B cell (primary cell): ENCODE results near the gene EMC6. TPM values are rescaled to one million over a fixed set of nuclear protein-coding genes. Genes with fewer than 3 reads are reported as not detected.

Source experiments
- ATAC-seq: fragments of 200-7000 bp; cut with Tn5 transposase; one replicate; pipeline ENCODE4 v1.10.0; 2021; ENCODE audit warnings: low read depth, mild to moderate bottlenecking, moderate number of reproducible peaks, moderate library complexity
- CTCF ChIA-PET: fragments of 350-600 bp; sonication (Branson Sonifier 250); formaldehyde crosslinking; loops from one replicate; lab custom pipeline; 2021; ENCODE audit warnings: antibody characterized with exemption, inconsistent platforms; lab: Charles Lee
- POLR2A ChIA-PET: fragments of 350-600 bp; sonication (Branson Sonifier 250); formaldehyde crosslinking; loops from one replicate; lab custom pipeline; 2021; ENCODE audit warnings: antibody characterized with exemption; lab: Charles Lee
- DNase-seq: peaks from one replicate; pipeline ENCODE4 v3.0.0; 2013
- H2AFZ ChIP-seq: 2 replicates; pipeline ENCODE4 v1.6.1; 2012; ENCODE audit warnings: mild to moderate bottlenecking, low read depth, low read length; ENCODE audit not compliant: insufficient read depth, poor library complexity, severe bottlenecking
- H3K27ac ChIP-seq, 2 donors: 1 replicate in 1 of 2; 2 replicates in 1 of 2; pipeline ENCODE4 v1.5.1; 2012 to 2013; ENCODE audit warnings: low read length in 2 of 2, mild to moderate bottlenecking in 2 of 2, moderate library complexity in 1 of 2
- H3K27me3 ChIP-seq, 4 experiments: fragments of 200-600 bp in 1 of 4; sonication (generic) in 1 of 4; replicated peaks in 1 of 4; 1 replicate in 2 of 4; 2 replicates in 2 of 4; pipeline versions ENCODE4 v1.6.1 to v1.7.0; 2013 to 2016; ENCODE audit warnings: low read length in 3 of 4, mild to moderate bottlenecking in 2 of 4, mixed read lengths in 1 of 4, moderate library complexity in 1 of 4; ENCODE audit not compliant: insufficient read depth in 4 of 4, control insufficient read depth in 3 of 4; ENCODE audit errors: control extremely low read depth in 1 of 4
- H3K36me3 ChIP-seq, 2 experiments: replicated peaks in 1 of 2; 1 replicate in 1 of 2; 2 replicates in 1 of 2; pipeline versions ENCODE4 v1.6.1 to v1.7.1; 2013; ENCODE audit warnings: low read length in 1 of 2; ENCODE audit not compliant: insufficient read depth in 2 of 2, control insufficient read depth in 1 of 2; ENCODE audit errors: control extremely low read depth in 1 of 2, extremely low read depth in 1 of 2
- H3K4me1 ChIP-seq, 2 donors: fragments of 200-600 bp in 1 of 2; sonication (generic) in 1 of 2; 1 replicate in 1 of 2; 2 replicates in 1 of 2; pipeline versions ENCODE4 v1.5.1 to v1.6.1; 2013 to 2017; ENCODE audit warnings: low read length in 2 of 2; ENCODE audit not compliant: control insufficient read depth in 2 of 2, insufficient read depth in 2 of 2
- H3K4me2 ChIP-seq: replicated peaks from 2 replicates; pipeline ENCODE3; 2012; ENCODE audit warnings: mild to moderate bottlenecking, low read depth, low read length; ENCODE audit not compliant: poor library complexity, severe bottlenecking
- H3K4me3 ChIP-seq, 5 experiments: fragments of 200-600 bp in 1 of 5; sonication (generic) in 1 of 5; 1 replicate in 3 of 5; 2 replicates in 2 of 5; pipeline versions ENCODE4 v1.5.1 to v1.7.0; 2011 to 2016; ENCODE audit warnings: low read length in 4 of 5, mild to moderate bottlenecking in 4 of 5, low read depth in 2 of 5, control low read depth in 1 of 5, moderate library complexity in 1 of 5; ENCODE audit not compliant: insufficient read depth in 1 of 5; ENCODE audit errors: control extremely low read depth in 1 of 5, extremely low read depth in 1 of 5
- H3K79me2 ChIP-seq: fragments of 200-600 bp; sonication (generic); one replicate; pipeline ENCODE4 v1.6.0; 2016; ENCODE audit warnings: low read length; ENCODE audit not compliant: control insufficient read depth, insufficient read depth
- H3K9ac ChIP-seq: fragments of 200-600 bp; sonication (generic); 2 replicates; pipeline ENCODE4 v1.6.1; 2017; ENCODE audit warnings: mild to moderate bottlenecking, low read length, moderate library complexity
- H3K9me3 ChIP-seq, 3 donors: one replicate each; pipeline versions ENCODE4 v1.6.1 to v1.7.1; 2013; ENCODE audit warnings: low read length in 2 of 3; ENCODE audit not compliant: control insufficient read depth in 2 of 3, insufficient read depth in 1 of 3; ENCODE audit errors: control extremely low read depth in 1 of 3
- H4K20me1 ChIP-seq: 2 replicates; pipeline ENCODE4 v1.6.0; 2012; ENCODE audit warnings: mild to moderate bottlenecking, low read length; ENCODE audit not compliant: insufficient read depth, control insufficient read depth, poor library complexity, severe bottlenecking
- H3K27ac Mint-ChIP-seq: one replicate; pipeline ENCODE4 v1.8.0; 2021; ENCODE audit warnings: mixed read lengths
- H3K27me3 Mint-ChIP-seq: one replicate; pipeline ENCODE4 v1.8.0; 2021; ENCODE audit warnings: mixed read lengths
- H3K4me1 Mint-ChIP-seq: one replicate; pipeline ENCODE4 v1.8.0; 2021; ENCODE audit warnings: mixed read lengths
- H3K4me3 Mint-ChIP-seq: one replicate; pipeline ENCODE4 v1.8.0; 2021; ENCODE audit warnings: mixed read lengths
- H3K9me3 Mint-ChIP-seq: one replicate; pipeline ENCODE4 v1.8.0; 2022; ENCODE audit warnings: mixed read lengths; ENCODE audit not compliant: insufficient read depth
- CTCF ChIP-seq: fragments of 200-600 bp; IDR thresholded peaks from one replicate; pipeline ENCODE4 v1.8.0; 2022; ENCODE audit warnings: antibody characterized with exemption, mild to moderate bottlenecking
- EZH2 ChIP-seq: IDR thresholded peaks from 2 replicates; pipeline ENCODE4 v1.6.1; 2012; ENCODE audit warnings: borderline replicate concordance, low read depth, mild to moderate bottlenecking, moderate library complexity, low read length; ENCODE audit not compliant: insufficient read depth, poor library complexity, severe bottlenecking
- WGBS: methylation state at CpG from one replicate; pipeline ENCODE4 v1.1.5; 2013; ENCODE audit warnings: missing lambda C conversion rate; ENCODE audit not compliant: insufficient coverage; 5-methylcytosine and 5-hydroxymethylcytosine counted together
- intact Hi-C: fragments of 100-400 bp; cut with micrococcal nuclease; formaldehyde crosslinking; loops from one replicate; pipeline ENCODE4 v1.10.0; 2022
- polyA plus RNA-seq: library from polyadenylated mRNA; depleted of rRNA; stranded (reverse); fragments of >200 nt; gene quantifications from 2 replicates; pipeline ENCODE4 v1.2.3, GENCODE V29; 2012
- total RNA-seq, 2 donors: library from RNA; stranded (reverse); fragments of 120-200 nt in 1 of 2; gene quantifications; 1 replicate in 1 of 2; 2 replicates in 1 of 2; pipeline versions ENCODE4 v1.2.3 to v1.2.4, GENCODE V29; 2013 to 2022

The EMC6 gene
- total and polyA plus RNA-seq, 2 donors (not counting 1 experiment from before 2014, with no cell fraction given), result 21.1 to 23.4 TPM

- Histone ChIP-seq H3K27me3 (no peaks in the 10 kb centered on the region), H4K20me1 (peaks cover 68% of the 10 kb centered on the region), H3K4me1 (peaks cover 19 to 50% of the 10 kb centered on the region in 2 donors), H3K27ac (peak overlapping the region; percentile 36 to 56), H3K9ac (no peak overlapping the region), H3K4me2 (peak overlapping the region; percentile 54), H3K36me3 (peaks cover 0 to 60% of the 10 kb centered on the region in 2 experiments), H3K79me2 (peaks cover 31% of the 10 kb centered on the region), H2AFZ (no peak overlapping the region), H3K9me3 (peaks cover 0 to 7% (median 0%) of the 10 kb centered on the region in 3 donors), H3K4me3 (no peak overlapping the region)
- Mint-ChIP-seq H3K9me3 (no peaks in the 10 kb centered on the region), H3K4me1 (peaks cover 44% of the 10 kb centered on the region), H3K27ac (peak overlapping the region; percentile 89), H3K27me3 (no peaks in the 10 kb centered on the region), H3K4me3 (peak overlapping the region; percentile 24)
- ATAC-seq (peak; percentile 73), DNase-seq (peak; percentile 89)
- no peak for TF ChIP-seq EZH2
- peak; percentile 98 for TF ChIP-seq CTCF
- ChIA-PET POLR2A (interaction anchor here (0.6 to 1.8 kb wide), 4 partner anchors 12 to 166 kb away, joined by 3 to 12 read pairs (median 4); partner anchors contain the start of gene TRPV3), CTCF (interaction anchor here (0.6 to 5.2 kb wide), 24 partner anchors 10 to 635 kb away, joined by 3 to 184 read pairs (median 6); partner anchors contain the start of genes HASPIN, NCBP3 and P2RX5)
- 39% methylated on average over 4 of the region's 10 CpGs for WGBS
- intact Hi-C loops, result loop anchor here (2.0 kb wide), 5 partner anchors 14 to 144 kb away; partner anchors contain the start of genes EMC6, HASPIN and TAX1BP3
Observed at GRCh38 chr17:3683054-3683511, 14.5 kb downstream of the EMC6 start.

- Histone ChIP-seq H4K20me1 (peaks cover 68% of the 10 kb centered on the region), H3K27ac (peak overlapping the region; percentile 64 to 70), H3K9me3 (peaks cover 0 to 7% (median 0%) of the 10 kb centered on the region in 3 donors), H2AFZ (no peak overlapping the region), H3K4me3 (no peak overlapping the region), H3K36me3 (peaks cover 0 to 60% of the 10 kb centered on the region in 2 experiments), H3K79me2 (peaks cover 44% of the 10 kb centered on the region), H3K4me1 (peaks cover 40 to 71% of the 10 kb centered on the region in 2 donors), H3K27me3 (no peaks in the 10 kb centered on the region), H3K4me2 (peak overlapping the region; percentile 54), H3K9ac (no peak overlapping the region)
- intact Hi-C loops, result no loop called here
- CTCF ChIA-PET, result interaction anchor here (0.9 to 5.2 kb wide), 4 partner anchors 10 to 82 kb away, joined by 3 to 184 read pairs (median 13); partner anchors contain the start of gene HASPIN
- peaks cover 60% of the 10 kb centered on the region for H3K4me1 Mint-ChIP-seq
- H3K4me3 Mint-ChIP-seq, result peak overlapping the region; percentile 68
- H3K27me3 Mint-ChIP-seq, result no peaks in the 10 kb centered on the region
- ATAC-seq, result no peak
- 70% methylated on average over 5 of the region's 13 CpGs for WGBS
- no peaks in the 10 kb centered on the region for H3K9me3 Mint-ChIP-seq
- H3K27ac Mint-ChIP-seq, result peak overlapping the region; percentile 89
- TF ChIP-seq CTCF, result no peak
- TF ChIP-seq EZH2, result no peak
- POLR2A ChIA-PET, result interaction anchor here (0.6 to 1.4 kb wide), 5 partner anchors 10 to 47 kb away, joined by 3 to 8 read pairs (median 4); partner anchors contain the start of gene P2RX5
- DNase-seq, result peak; percentile 68
Observed at GRCh38 chr17:3685174-3685573, 16.6 kb downstream of the EMC6 start.
